OCI-LY7 (cell line): Measurements from ENCODE around the gene C1QL2. TPM values are rescaled to one million over a fixed set of nuclear protein-coding genes. Genes with fewer than 3 reads are reported as not detected.

Experiments used
- BruUV-seq: library from RNA; stranded (reverse); fragments of 400-500 nt; replicated peaks from 2 replicates; lab custom pipeline; 2021; lab: Mats Ljungman, UMichigan
- CTCF ChIA-PET: fragments of 300-600 bp; sonication (Branson Sonifier 250); formaldehyde crosslinking; loops from one replicate; lab custom pipeline; 2022; ENCODE audit warnings: antibody characterized with exemption; ENCODE audit not compliant: unreplicated experiment; lab: Charles Lee
- POLR2A ChIA-PET: fragments of 300-600 bp; sonication (Branson Sonifier 250); formaldehyde crosslinking; loops from one replicate; lab custom pipeline; 2022; ENCODE audit warnings: antibody characterized with exemption; lab: Charles Lee
- DNase-seq: peaks from one replicate; pipeline ENCODE4 v3.0.0-alpha.2; 2015; ENCODE audit warnings: low spot score
- H2AFZ ChIP-seq: fragments of 200-600 bp; sonication (generic), shearing (Covaris generic); 2 replicates; pipeline ENCODE4 v1.6.1; 2014; ENCODE audit warnings: mild to moderate bottlenecking, antibody characterized with exemption, low read length, moderate library complexity
- H3K27ac ChIP-seq: fragments of 200-600 bp; sonication (generic); 2 replicates; pipeline ENCODE4 v1.5.1; 2014; ENCODE audit warnings: mixed run types, low read depth, mild to moderate bottlenecking, moderate library complexity, low read length, inconsistent platforms; ENCODE audit not compliant: poor library complexity, severe bottlenecking
- H3K36me3 ChIP-seq: fragments of 200-600 bp; sonication (generic); 2 replicates; pipeline ENCODE4 v1.6.1; 2014; ENCODE audit warnings: mild to moderate bottlenecking, antibody characterized with exemption, low read length, moderate library complexity, mixed read lengths; ENCODE audit not compliant: insufficient read depth
- H3K4me1 ChIP-seq: fragments of 200-600 bp; sonication (generic); 2 replicates; pipeline ENCODE4 v1.5.1; 2014; ENCODE audit warnings: mild to moderate bottlenecking, low read length; ENCODE audit not compliant: insufficient read depth, poor library complexity, severe bottlenecking
- H3K4me2 ChIP-seq: fragments of 200-600 bp; sonication (generic); 2 replicates; pipeline ENCODE4 v1.6.1; 2014; ENCODE audit warnings: mild to moderate bottlenecking, low read length
- H3K4me3 ChIP-seq: fragments of 200-600 bp; sonication (generic); 2 replicates; pipeline ENCODE4 v1.5.1; 2014; ENCODE audit warnings: mild to moderate bottlenecking, low read depth, low read length; ENCODE audit not compliant: poor library complexity, severe bottlenecking
- H3K79me2 ChIP-seq: fragments of 200-600 bp; sonication (generic); 2 replicates; pipeline ENCODE4 v1.6.1; 2016; ENCODE audit warnings: low read depth, mild to moderate bottlenecking, low read length, moderate library complexity, mixed read lengths; ENCODE audit not compliant: insufficient read depth
- H3K9me2 ChIP-seq: fragments of 200-600 bp; sonication (generic); 2 replicates; pipeline ENCODE4 v1.6.1; 2016; ENCODE audit warnings: mild to moderate bottlenecking, low read length, mixed read lengths; ENCODE audit not compliant: insufficient read depth
- H3K9me3 ChIP-seq: fragments of 200-600 bp; sonication (generic); 2 replicates; pipeline ENCODE4 v1.6.1; 2014; ENCODE audit warnings: mild to moderate bottlenecking, mixed run types, low read length, mixed read lengths
- H4K20me1 ChIP-seq: fragments of 200-600 bp; sonication (generic); 2 replicates; pipeline ENCODE4 v1.6.1; 2014; ENCODE audit warnings: mild to moderate bottlenecking, antibody characterized with exemption, low read length, moderate library complexity, mixed read lengths; ENCODE audit not compliant: insufficient read depth
- EZH2phosphoT487 ChIP-seq: fragments of 200-600 bp; sonication (generic); IDR thresholded peaks from 2 replicates; pipeline ENCODE4 v1.6.1; 2018; ENCODE audit warnings: low read depth, borderline replicate concordance, mild to moderate bottlenecking, mixed run types, antibody characterized with exemption, low read length, moderate library complexity, mixed read lengths
- intact Hi-C: fragments of 100-400 bp; cut with micrococcal nuclease; formaldehyde crosslinking; loops from one replicate; pipeline ENCODE4 v1.10.0; 2022; ENCODE audit not compliant: unreplicated experiment
- total RNA-seq, 2 experiments: library from RNA; depleted of rRNA in 1 of 2; stranded (reverse); fragments of >200 nt in 1 of 2; shearing (Covaris generic) in 1 of 2; gene quantifications; 2 replicates each; pipeline ENCODE4 v1.2.3, GENCODE V29; 2014 to 2022
- TF ChIP-seq, protein P1 (sequence below): fragments of 200-600 bp; sonication (generic); conservative IDR thresholded peaks from 2 replicates; pipeline ENCODE4 v1.5.1; 2014; ENCODE audit warnings: mild to moderate bottlenecking, antibody characterized with exemption, low read length, moderate library complexity, mixed read lengths

Gene C1QL2
- total RNA-seq, 2 experiments from 2014 or later, result not detected

DNA sequence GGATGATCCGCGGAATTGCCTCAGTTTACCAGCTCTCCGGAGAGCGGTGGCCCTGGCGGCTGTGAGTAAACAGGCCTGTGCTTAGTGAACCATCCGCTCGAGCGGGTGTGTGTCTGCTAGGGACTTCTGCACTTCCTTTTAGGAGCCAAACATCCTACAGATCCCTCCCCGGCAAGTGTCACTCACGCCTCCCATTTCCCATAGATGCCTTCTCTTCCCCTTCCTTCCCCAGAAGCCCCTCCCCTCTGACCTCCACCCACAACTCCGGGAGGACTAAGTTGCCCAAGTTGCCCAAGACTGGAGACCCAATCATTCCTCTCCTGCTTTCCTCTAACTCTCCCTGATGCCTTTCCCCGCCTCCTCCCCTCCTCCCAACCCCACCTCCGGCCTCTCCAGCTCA is 2.9 kb downstream of the C1QL2 start:
- BruUV-seq, result no TSS peak
- POLR2A ChIA-PET, result no interaction called here
- CTCF ChIA-PET, result no interaction called here
- H3K79me2 ChIP-seq, result no peaks in the 10 kb centered on the region
- TF ChIP-seq, protein P1, sequence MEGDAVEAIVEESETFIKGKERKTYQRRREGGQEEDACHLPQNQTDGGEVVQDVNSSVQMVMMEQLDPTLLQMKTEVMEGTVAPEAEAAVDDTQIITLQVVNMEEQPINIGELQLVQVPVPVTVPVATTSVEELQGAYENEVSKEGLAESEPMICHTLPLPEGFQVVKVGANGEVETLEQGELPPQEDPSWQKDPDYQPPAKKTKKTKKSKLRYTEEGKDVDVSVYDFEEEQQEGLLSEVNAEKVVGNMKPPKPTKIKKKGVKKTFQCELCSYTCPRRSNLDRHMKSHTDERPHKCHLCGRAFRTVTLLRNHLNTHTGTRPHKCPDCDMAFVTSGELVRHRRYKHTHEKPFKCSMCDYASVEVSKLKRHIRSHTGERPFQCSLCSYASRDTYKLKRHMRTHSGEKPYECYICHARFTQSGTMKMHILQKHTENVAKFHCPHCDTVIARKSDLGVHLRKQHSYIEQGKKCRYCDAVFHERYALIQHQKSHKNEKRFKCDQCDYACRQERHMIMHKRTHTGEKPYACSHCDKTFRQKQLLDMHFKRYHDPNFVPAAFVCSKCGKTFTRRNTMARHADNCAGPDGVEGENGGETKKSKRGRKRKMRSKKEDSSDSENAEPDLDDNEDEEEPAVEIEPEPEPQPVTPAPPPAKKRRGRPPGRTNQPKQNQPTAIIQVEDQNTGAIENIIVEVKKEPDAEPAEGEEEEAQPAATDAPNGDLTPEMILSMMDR, result no peak
- TF ChIP-seq EZH2phosphoT487, result no peak
- H3K4me2 ChIP-seq, result no peak overlapping the region
- no peaks in the 10 kb centered on the region for H3K36me3 ChIP-seq
- H3K9me2 ChIP-seq, result no peaks in the 10 kb centered on the region
- H3K9me3 ChIP-seq, result no peaks in the 10 kb centered on the region
- H3K4me3 ChIP-seq, result no peak overlapping the region
- H2AFZ ChIP-seq, result no peak overlapping the region
- no peak for DNase-seq
- H4K20me1 ChIP-seq, result no peaks in the 10 kb centered on the region
- H3K4me1 ChIP-seq, result no peaks in the 10 kb centered on the region
- intact Hi-C loops, result no loop called here
- no peak overlapping the region for H3K27ac ChIP-seq

DNA sequence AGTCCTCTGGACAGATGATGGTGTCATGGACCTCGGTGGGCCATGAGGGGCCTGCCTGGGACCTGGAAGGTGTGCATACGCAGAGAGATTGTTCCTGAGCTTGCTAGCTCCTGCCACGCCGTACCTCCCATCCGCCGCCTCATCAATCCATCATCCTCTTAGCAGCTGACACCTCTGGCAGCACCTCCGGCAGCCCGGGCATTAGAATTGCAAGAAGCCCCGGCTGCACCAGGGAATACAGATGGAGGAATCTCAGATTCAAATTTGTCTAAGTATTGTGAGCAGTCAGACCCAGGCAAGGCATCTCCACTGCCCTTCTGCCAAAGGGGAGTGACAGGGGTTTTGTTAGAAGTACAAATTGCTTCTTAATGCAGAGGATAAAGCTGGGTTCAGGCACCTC is 4.5 kb downstream of the C1QL2 start:
- Histone ChIP-seq H3K9me2 (no peaks in the 10 kb centered on the region), H2AFZ (no peak overlapping the region), H3K4me2 (no peak overlapping the region), H3K9me3 (no peaks in the 10 kb centered on the region), H3K4me1 (no peaks in the 10 kb centered on the region), H3K27ac (no peak overlapping the region), H3K36me3 (no peaks in the 10 kb centered on the region), H3K79me2 (no peaks in the 10 kb centered on the region), H3K4me3 (no peak overlapping the region), H4K20me1 (no peaks in the 10 kb centered on the region)
- intact Hi-C loops, result no loop called here
- DNase-seq, result no peak
- POLR2A ChIA-PET, result no interaction called here
- no TSS peak for BruUV-seq
- TF ChIP-seq, protein P1, result no peak
- TF ChIP-seq EZH2phosphoT487, result no peak
- CTCF ChIA-PET, result no interaction called here

DNA sequence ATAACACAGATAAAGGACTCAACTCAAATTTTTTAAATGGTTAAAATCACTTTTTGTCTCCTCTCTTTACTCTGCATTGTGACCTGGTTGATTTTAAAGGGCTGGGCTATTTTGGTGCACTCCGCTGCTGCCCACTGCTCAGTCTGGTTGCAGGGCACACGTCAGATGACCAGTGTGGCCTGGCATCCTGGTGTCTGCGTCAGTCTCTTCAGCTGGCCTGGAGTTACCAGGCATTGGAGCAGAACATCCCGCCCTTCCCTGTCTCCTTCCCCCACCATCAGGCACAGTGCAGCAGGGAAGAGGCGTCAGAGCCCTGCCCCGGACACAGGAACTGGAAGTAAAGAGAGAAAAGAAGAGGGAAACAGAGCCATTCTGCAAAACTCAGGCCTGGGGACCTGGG is 8.9 kb downstream of the C1QL2 start:
- Histone ChIP-seq H3K9me2 (no peaks in the 10 kb centered on the region), H3K27ac (no peak overlapping the region), H3K79me2 (no peaks in the 10 kb centered on the region), H3K4me2 (no peak overlapping the region), H3K9me3 (no peaks in the 10 kb centered on the region), H3K4me3 (no peak overlapping the region), H2AFZ (no peak overlapping the region), H3K4me1 (no peaks in the 10 kb centered on the region), H4K20me1 (no peaks in the 10 kb centered on the region), H3K36me3 (no peaks in the 10 kb centered on the region)
- TF ChIP-seq, protein P1, result no peak
- TF ChIP-seq EZH2phosphoT487, result no peak
- no peak for DNase-seq
- ChIA-PET CTCF (no interaction called here), POLR2A (no interaction called here)
- BruUV-seq, result no TSS peak
- intact Hi-C loops, result no loop called here
